Small intestine (tissue), 7 donors: ENCODE data around the gene TOR2A. TPM values are rescaled to one million over a fixed set of nuclear protein-coding genes. Genes with fewer than 3 reads are reported as not detected.
A peak's percentile ranks its signal among the peaks of the same experiment; 100 is the strongest.

ENCODE experiments used
- DNase-seq, 2 donors: peaks; one replicate each; pipeline versions ENCODE4 v3.0.0 to v3.0.0-alpha.2; 2013
- FAIRE-seq: peaks from 2 replicates; lab custom pipeline; 2012; peaks lifted over from hg19 to GRCh38; lab: Jason Lieb, UNC
- H3K27ac ChIP-seq, 3 donors: one replicate each; pipeline ENCODE4 v1.5.1; 2013; ENCODE audit warnings: low read length in 2 of 3, mild to moderate bottlenecking in 2 of 3, control low read depth in 1 of 3, inconsistent platforms in 1 of 3, low read depth in 1 of 3, moderate library complexity in 1 of 3
- H3K27me3 ChIP-seq, 3 donors: one replicate each; pipeline ENCODE4 v1.6.1; 2013; ENCODE audit warnings: low read length in 3 of 3, inconsistent platforms in 1 of 3; ENCODE audit not compliant: control insufficient read depth in 3 of 3, insufficient read depth in 3 of 3
- H3K36me3 ChIP-seq, 3 donors: one replicate each; pipeline ENCODE4 v1.6.1; 2013; ENCODE audit warnings: low read length in 3 of 3, inconsistent platforms in 1 of 3, low read depth in 1 of 3, mild to moderate bottlenecking in 1 of 3, moderate library complexity in 1 of 3; ENCODE audit not compliant: control insufficient read depth in 3 of 3, insufficient read depth in 2 of 3
- H3K4me1 ChIP-seq, 3 donors: one replicate each; pipeline ENCODE4 v1.6.1; 2013; ENCODE audit warnings: low read length in 2 of 3, inconsistent platforms in 1 of 3, low read depth in 1 of 3, mild to moderate bottlenecking in 1 of 3, moderate library complexity in 1 of 3; ENCODE audit not compliant: control insufficient read depth in 3 of 3, insufficient read depth in 2 of 3
- H3K4me3 ChIP-seq, 3 donors: one replicate each; pipeline ENCODE4 v1.5.1; 2013; ENCODE audit warnings: low read length in 3 of 3, control low read depth in 1 of 3, inconsistent platforms in 1 of 3, low read depth in 1 of 3, mild to moderate bottlenecking in 1 of 3, moderate library complexity in 1 of 3
- H3K9me3 ChIP-seq, 2 donors: one replicate each; pipeline ENCODE4 v1.6.1; 2013; ENCODE audit warnings: low read depth in 1 of 2, low read length in 1 of 2; ENCODE audit not compliant: control insufficient read depth in 2 of 2, insufficient read depth in 1 of 2
- WGBS, 3 donors: extraction: QIAGEN DNeasy Blood & Tissue Kit; methylation state at CpG; one replicate each; pipeline ENCODE4 v1.1.7; 2013; 5-methylcytosine and 5-hydroxymethylcytosine counted together
- polyA plus RNA-seq, 4 donors: library from polyadenylated mRNA; stranded (reverse) in 3 of 4; unstranded in 1 of 4; fragments of 200-250 nt in 3 of 4; fragments of 120-200 nt in 1 of 4; gene quantifications; one replicate each; pipeline versions ENCODE4 v1.2.1 to v1.2.3, GENCODE V29; 2013
- donor health status: healthy with polysubstance abuse.
- donor health status: control.
- donor health status: control.
- donor health status: Bipolar disorder and iron deficiency.
- donor health status: healthy.

TOR2A gene
- polyA plus RNA-seq, 4 donors = 13.2 to 24.0 (median 21.1) TPM

DNA sequence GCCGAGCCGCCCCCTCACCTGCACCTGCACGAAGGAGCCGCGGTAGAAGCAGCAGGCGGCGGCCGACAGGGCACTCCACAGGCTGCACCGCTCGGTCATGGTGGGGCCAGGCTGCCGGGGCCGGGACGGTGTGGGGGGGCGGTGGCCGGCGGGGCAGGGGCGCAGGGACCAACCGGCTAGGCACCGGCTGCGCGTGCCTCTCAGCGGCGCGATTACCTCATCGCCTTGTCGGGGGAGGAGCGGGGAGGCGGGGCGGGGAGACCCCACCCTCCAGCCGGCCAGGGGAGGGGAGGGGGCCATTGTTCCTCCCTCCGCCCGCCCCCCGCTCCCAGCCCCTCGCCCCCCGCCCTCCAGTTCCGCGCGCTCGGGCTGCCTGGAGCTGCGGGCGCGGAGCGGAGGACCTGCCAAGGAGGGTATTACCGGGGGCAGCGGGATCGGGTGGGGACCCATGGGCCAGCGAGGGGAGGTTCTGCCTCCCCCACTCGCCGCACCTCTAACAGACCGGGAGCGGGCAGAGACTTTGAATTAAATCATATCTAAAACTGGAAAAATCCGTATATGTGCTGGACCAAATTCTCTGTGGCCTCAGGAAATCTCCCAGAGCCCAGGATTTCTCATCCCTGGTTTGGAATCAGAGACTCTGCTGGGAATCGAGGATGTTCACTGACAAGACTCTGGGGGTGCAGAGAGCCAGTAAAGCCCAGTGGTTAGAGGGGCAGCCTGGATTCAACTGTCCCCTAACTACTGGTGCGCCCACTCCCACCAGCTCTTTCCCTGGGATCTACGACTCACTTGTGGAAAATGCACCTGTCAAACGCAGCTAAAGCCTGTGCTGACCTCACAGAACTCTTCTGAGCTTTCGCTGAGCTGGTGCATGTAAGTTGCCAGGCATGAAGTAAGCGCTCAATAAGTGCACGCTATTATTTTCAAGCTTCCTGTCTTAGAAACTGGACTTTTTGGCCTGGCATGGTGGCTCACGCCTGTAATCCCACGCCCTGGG is 20.3 kb upstream of the TOR2A start:
- WGBS, 3 donors = 23 to 53% (median 35%) methylated on average over 28 to 61 of the region's 61 CpGs
- H3K4me1 ChIP-seq = no peaks in the 10 kb centered on the region
- H3K4me3 ChIP-seq = no peak overlapping the region
- FAIRE-seq (no peak), DNase-seq (no peak)
- H3K9me3 ChIP-seq = no peaks in the 10 kb centered on the region
- H3K36me3 ChIP-seq = no peaks in the 10 kb centered on the region
- peaks cover 0 to 43% (median 8%) of the 10 kb centered on the region in 3 donors for H3K27me3 ChIP-seq
- no peak overlapping the region for H3K27ac ChIP-seq

DNA sequence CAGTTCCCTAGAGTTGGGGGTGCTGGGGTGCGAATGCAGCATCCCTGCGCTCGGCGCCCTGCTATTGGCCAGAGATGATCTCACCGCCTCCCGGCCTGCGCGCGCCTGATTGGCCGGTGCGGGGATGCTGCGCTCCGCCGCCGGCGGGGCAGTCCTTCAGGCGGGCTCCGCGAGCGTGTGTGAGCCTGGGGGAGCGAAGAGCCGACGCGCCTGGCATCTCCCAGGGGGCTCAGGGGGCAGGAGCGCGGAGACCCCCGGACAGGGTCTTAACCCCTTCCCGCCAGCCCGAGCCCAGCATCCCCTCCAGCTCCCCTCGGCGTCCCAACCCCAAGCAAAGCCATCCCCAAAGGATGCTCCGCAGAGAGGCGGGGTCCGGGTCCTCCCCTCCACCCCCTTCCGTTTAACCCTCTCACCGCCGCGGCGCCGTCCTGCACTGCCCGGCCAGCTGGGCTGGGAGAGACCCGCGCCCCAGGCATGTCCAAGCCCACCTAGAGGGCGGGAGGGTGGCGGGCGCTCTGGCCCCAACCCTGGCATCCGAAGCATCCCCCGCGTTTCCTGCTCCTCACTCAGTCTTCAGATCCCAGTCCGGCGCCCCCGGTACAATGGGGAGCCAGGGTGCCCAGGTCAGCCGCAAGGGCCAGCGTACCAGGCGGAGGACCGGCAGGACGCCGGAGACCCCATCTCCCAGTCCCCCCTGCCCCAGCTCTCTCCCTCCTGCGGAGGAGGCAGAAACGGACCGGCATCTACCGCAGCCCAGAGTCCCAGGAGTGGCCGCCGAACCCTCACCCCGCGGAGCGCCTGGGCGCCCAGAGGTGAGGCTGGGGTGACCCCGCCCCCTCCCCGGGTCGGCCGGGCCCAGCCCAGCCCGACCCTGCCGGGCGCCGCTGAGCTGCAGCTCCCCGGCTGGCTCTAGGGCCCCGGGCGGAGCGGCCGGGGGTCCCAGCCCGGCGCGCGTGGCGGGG is 19.3 kb upstream of the TOR2A start:
- no peaks in the 10 kb centered on the region for H3K9me3 ChIP-seq
- peak overlapping the region in 1 of 3 donors; percentile 28 for H3K4me3 ChIP-seq
- H3K27me3 ChIP-seq = peaks cover 0 to 47% (median 8%) of the 10 kb centered on the region in 3 donors
- H3K36me3 ChIP-seq = peaks cover 0 to 4% (median 0%) of the 10 kb centered on the region in 3 donors
- WGBS, 3 donors = 11 to 38% (median 35%) methylated on average over 68 to 86 of the region's 86 CpGs
- DNase-seq = no peak
- no peak for FAIRE-seq
- H3K4me1 ChIP-seq = no peaks in the 10 kb centered on the region
- peak overlapping the region in 1 of 3 donors; percentile 1 for H3K27ac ChIP-seq

DNA sequence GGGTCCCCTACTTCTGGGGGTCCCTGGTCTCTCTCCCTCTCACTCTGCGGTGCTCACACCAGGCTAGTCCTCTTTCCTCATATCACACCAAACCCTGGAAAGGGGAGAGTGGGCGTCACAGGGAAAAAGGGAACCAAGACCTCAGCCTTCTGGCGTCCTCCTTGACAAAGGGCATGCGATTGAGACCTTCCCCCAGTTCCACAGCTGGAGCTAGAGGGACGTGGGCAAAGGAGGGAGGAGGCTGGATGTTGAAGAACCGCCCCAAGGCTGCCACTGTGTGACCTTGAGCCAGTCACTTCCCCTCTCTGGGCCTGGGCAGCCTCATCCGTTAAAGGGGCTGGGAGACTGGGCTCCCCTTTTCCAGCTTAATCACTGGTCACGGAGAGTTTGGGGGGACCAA is 18.5 kb upstream of the TOR2A start:
- peaks cover 0 to 47% (median 8%) of the 10 kb centered on the region in 3 donors for H3K27me3 ChIP-seq
- H3K4me1 ChIP-seq = no peaks in the 10 kb centered on the region
- no peak overlapping the region for H3K4me3 ChIP-seq
- peaks cover 0 to 7% (median 0%) of the 10 kb centered on the region in 3 donors for H3K36me3 ChIP-seq
- no peaks in the 10 kb centered on the region for H3K9me3 ChIP-seq
- no peak for DNase-seq
- WGBS, 3 donors = 48 to 69% (median 51%) methylated on average over 8 of the region's 8 CpGs
- H3K27ac ChIP-seq = no peak overlapping the region
- FAIRE-seq = no peak

DNA sequence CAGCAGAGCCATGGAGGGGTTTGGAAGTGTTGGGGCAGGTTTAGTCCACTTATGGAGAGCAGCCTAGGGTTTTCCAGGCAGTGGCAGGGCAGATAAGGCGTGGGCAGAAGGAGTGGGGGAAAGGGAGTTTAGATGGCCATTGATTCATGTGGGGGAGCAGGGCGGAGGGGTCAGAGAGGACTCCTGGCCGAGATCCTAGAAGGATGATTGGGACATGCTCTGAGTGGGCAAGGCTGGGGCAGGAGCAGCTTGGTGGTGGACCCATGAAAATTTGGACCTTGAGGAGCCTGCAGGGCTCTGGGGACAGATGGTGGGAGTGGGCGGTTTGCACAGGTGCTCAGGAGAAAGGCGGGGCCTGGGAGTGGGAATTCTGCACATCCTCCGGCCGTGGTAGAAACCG is 18.1 kb upstream of the TOR2A start:
- Histone ChIP-seq H3K4me1 (no peaks in the 10 kb centered on the region), H3K4me3 (no peak overlapping the region), H3K9me3 (no peaks in the 10 kb centered on the region), H3K27me3 (peaks cover 0 to 50% (median 8%) of the 10 kb centered on the region in 3 donors), H3K27ac (no peak overlapping the region), H3K36me3 (peaks cover 0 to 7% (median 0%) of the 10 kb centered on the region in 3 donors)
- 54 to 68% (median 63%) methylated on average over 8 of the region's 8 CpGs for WGBS, 3 donors
- FAIRE-seq = no peak
- no peak for DNase-seq

DNA sequence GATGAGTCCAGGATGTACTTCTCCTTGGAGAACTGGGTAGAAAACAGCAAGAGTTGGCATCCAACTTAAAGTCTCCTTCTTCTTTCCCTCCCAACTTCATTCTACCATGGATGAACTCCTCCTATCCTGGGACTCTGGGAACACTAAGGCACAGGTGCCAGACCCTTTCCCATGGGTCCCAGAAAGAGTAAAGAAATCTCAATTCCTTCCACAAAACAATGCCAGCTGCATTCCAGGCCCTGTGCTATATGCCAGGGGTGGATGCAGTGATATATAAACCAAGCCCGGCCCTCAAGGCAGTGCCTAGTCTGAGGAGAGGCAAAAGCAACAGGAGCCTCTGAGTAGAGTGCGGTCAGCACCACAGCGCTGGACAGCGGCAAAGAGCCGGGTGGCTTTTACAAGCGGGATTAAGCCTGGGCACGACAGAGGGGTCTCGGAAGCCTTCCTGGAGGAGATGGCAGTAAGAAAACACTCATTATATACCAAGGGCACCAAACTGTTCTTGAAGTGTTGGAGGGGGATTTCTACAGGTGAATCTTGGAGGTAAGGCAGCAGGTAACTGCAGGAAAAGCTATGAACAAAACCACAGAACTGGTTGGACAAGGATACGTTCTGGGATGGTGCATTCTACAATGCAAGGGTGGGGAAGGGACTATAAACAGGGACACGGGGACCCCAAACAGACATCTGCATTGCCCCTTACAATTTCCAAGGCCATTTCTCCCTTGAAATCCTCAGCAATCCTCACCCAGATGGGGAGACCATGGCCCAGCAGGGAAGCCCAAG is 16.4 kb upstream of the TOR2A start:
- Histone ChIP-seq H3K27me3 (peaks cover 0 to 50% (median 8%) of the 10 kb centered on the region in 3 donors), H3K36me3 (peaks cover 0 to 7% (median 0%) of the 10 kb centered on the region in 3 donors), H3K9me3 (no peaks in the 10 kb centered on the region), H3K4me1 (no peaks in the 10 kb centered on the region), H3K27ac (no peak overlapping the region), H3K4me3 (no peak overlapping the region)
- peak in 1 of 2 donors; percentile 55 for DNase-seq
- FAIRE-seq = no peak
- 14 to 39% (median 33%) methylated on average over 10 of the region's 10 CpGs for WGBS, 3 donors

DNA sequence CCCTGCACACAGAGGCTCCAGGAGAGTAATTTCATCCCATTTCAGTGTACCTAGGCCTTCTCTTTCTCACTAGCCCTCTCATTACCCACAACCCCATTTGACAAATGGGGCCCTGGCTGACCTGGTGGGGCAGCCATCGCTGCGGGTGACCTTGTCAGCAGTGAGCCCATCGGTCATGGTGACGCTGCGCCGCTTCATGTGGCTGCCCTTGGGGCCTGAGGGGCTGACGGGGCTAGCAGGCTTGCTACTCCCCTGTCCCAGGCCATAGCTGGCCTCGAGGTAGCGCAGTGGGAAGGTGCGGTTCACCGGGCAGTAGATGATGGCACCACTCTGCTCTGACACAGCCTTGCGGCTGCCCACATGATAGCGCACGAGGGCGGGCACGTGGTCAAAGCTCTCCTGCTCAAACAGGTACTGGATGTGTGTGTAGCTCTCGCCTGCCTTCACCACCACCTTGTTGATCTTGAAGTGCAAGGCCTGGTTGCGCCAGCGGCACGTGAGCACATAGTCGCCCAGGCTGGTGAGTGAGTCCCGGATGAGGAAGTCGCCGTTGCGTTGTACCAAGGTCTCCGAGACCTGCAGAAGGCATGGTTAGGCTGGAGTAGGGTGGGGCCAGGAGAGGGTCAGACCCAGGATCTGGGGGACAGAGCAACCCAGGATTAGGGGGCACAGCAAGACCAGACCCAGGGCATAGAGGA is 14.1 kb upstream of the TOR2A start:
- H3K4me1 ChIP-seq = no peaks in the 10 kb centered on the region
- WGBS, 3 donors = 89 to 94% (median 92%) methylated on average over 26 of the region's 26 CpGs
- no peak overlapping the region for H3K27ac ChIP-seq
- no peak overlapping the region for H3K4me3 ChIP-seq
- FAIRE-seq (no peak), DNase-seq (no peak)
- H3K27me3 ChIP-seq = peaks cover 0 to 46% (median 4%) of the 10 kb centered on the region in 3 donors
- peaks cover 0 to 12% (median 0%) of the 10 kb centered on the region in 3 donors for H3K36me3 ChIP-seq
- H3K9me3 ChIP-seq = no peaks in the 10 kb centered on the region

DNA sequence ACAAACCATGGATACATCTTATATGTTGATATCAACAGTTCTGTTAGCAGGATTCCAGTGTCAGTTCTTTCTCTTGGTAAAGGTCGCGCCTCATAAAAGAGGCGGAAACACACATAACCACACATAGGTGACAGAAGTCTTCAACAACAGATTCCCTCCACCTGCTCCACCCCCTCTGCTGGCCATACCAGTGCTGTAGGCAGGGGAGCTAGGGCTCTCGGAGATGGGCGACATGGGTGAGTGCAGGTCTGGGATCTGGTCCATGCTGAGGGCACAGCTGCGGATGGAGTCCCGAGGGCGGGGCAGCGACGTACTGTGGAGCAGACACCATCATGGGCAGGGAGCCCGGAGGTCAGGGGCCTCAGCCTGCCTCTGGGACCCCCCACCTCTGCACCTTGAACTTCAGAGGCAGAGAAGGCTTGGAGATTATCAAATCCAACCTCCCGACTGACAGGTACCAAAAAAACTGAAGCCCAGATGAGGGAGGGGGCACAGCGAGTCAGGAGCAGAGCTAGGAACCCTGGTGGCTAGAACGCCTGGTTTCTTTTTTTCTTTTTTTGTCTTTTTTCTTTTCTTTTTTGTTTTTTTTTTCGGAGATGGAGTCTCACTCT is 12.0 kb upstream of the TOR2A start:
- H3K36me3 ChIP-seq = peaks cover 0 to 14% (median 0%) of the 10 kb centered on the region in 3 donors
- H3K4me3 ChIP-seq = no peak overlapping the region
- H3K4me1 ChIP-seq = peaks cover 0 to 4% (median 0%) of the 10 kb centered on the region in 3 donors
- FAIRE-seq (no peak), DNase-seq (no peak)
- H3K27me3 ChIP-seq = peaks cover 0 to 43% (median 0%) of the 10 kb centered on the region in 3 donors
- WGBS, 3 donors = 52 to 68% (median 63%) methylated on average over 15 of the region's 15 CpGs
- no peak overlapping the region for H3K27ac ChIP-seq
- no peaks in the 10 kb centered on the region for H3K9me3 ChIP-seq
